GM21619 (cell line): ENCODE results near the gene ALOX5.
"Not testable (repeated sequence)": the region's sequence is repeated elsewhere in the genome, so short reads cannot be mapped to it uniquely, and the experiment has no call there.

ENCODE experiments used
- ATAC-seq: cut with Tn5 transposase; IDR thresholded peaks from one replicate; pipeline ENCODE4 v1.9.1; 2021; ENCODE audit not compliant: unreplicated experiment

The ALOX5 gene

GRCh38 chr10:45373576-45374349 is at the start of gene ALOX5:
ALOX5 (plus strand) TSS chr10:45374216; CDS start chr10:45374280, 64 bp downstream.
- ATAC-seq: peak; percentile 47

GRCh38 chr10:45325116-45325515 is 48.9 kb upstream of the ALOX5 start:
- ATAC-seq: no peak

- ATAC-seq: not testable (repeated sequence)
These were observed 47.2 kb upstream of the ALOX5 start for GRCh38 chr10:45326864-45327263.

GRCh38 chr10:45331824-45332223 is 42.2 kb upstream of the ALOX5 start:
- ATAC-seq: not testable (repeated sequence)

- no peak for ATAC-seq
These were observed 34.1 kb upstream of the ALOX5 start for GRCh38 chr10:45339894-45340293.

GRCh38 chr10:45340420-45340819 is 33.6 kb upstream of the ALOX5 start:
- not testable (repeated sequence) for ATAC-seq

GRCh38 chr10:45346652-45347335 is 27.2 kb upstream of the ALOX5 start:
- not testable (repeated sequence) for ATAC-seq

GRCh38 chr10:45347464-45347863 is 26.6 kb upstream of the ALOX5 start:
- not testable (repeated sequence) for ATAC-seq

- ATAC-seq: not testable (repeated sequence)
These were observed 25.7 kb upstream of the ALOX5 start for GRCh38 chr10:45348196-45348765.

GRCh38 chr10:45353186-45353585 is 20.8 kb upstream of the ALOX5 start:
- peak; percentile 59 for ATAC-seq

- no peak for ATAC-seq
These were observed 19.8 kb upstream of the ALOX5 start for GRCh38 chr10:45354261-45354660.

- no peak for ATAC-seq
These were observed 18.5 kb upstream of the ALOX5 start for GRCh38 chr10:45355494-45355893.

GRCh38 chr10:45358961-45359360 is 15.1 kb upstream of the ALOX5 start:
- ATAC-seq: not testable (repeated sequence)

- ATAC-seq: not testable (repeated sequence)
These were observed 11.8 kb upstream of the ALOX5 start for GRCh38 chr10:45361983-45362799.

- not testable (repeated sequence) for ATAC-seq
These were observed 6.4 kb upstream of the ALOX5 start for GRCh38 chr10:45367643-45368042.

- ATAC-seq: no peak
These were observed 5.8 kb upstream of the ALOX5 start for GRCh38 chr10:45368181-45368580.

- no peak for ATAC-seq
These were observed 3.6 kb upstream of the ALOX5 start for GRCh38 chr10:45370202-45370955.

- ATAC-seq: no peak
These were observed 2.5 kb upstream of the ALOX5 start for GRCh38 chr10:45371560-45371959.

- no peak for ATAC-seq
These were observed 1.6 kb upstream of the ALOX5 start for GRCh38 chr10:45372251-45372951.
